Measurements from ENCODE around the gene MMP28.

Gene MMP28

DNA sequence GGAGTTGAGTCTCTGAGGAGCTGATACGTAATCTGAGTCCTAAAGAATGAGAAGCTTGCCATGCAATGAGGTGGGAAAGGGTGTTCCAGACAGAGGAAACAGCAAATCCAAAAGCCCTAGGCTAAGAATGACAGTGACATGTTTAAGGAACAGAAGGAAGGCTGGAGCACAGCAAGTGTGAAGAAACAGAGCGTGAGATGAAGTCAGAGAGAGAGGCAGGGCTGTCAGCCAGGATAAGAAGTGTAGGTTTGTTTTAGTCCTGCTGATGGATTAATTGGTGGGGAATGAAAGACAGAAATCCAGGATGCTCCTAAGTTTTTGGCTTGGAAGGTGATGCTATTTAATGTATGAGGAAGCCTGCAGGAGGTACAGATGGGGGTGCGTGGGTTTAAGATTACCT lies 14.5 kb downstream of the MMP28 start:
- in situ Hi-C loops (cut with MboI; ENCODE audit: low sequenced_read_pairs, unreplicated experiment), result no loop called here
- DNase-seq (ENCODE audit: low spot score), result no peak
- TF ChIP-seq, protein P1, sequence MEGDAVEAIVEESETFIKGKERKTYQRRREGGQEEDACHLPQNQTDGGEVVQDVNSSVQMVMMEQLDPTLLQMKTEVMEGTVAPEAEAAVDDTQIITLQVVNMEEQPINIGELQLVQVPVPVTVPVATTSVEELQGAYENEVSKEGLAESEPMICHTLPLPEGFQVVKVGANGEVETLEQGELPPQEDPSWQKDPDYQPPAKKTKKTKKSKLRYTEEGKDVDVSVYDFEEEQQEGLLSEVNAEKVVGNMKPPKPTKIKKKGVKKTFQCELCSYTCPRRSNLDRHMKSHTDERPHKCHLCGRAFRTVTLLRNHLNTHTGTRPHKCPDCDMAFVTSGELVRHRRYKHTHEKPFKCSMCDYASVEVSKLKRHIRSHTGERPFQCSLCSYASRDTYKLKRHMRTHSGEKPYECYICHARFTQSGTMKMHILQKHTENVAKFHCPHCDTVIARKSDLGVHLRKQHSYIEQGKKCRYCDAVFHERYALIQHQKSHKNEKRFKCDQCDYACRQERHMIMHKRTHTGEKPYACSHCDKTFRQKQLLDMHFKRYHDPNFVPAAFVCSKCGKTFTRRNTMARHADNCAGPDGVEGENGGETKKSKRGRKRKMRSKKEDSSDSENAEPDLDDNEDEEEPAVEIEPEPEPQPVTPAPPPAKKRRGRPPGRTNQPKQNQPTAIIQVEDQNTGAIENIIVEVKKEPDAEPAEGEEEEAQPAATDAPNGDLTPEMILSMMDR (IDR thresholded peaks at IDR 0.05; ENCODE audit: borderline replicate concordance, control extremely low read depth, extremely low read depth, insufficient read depth, missing control alignments), result no peak

DNA sequence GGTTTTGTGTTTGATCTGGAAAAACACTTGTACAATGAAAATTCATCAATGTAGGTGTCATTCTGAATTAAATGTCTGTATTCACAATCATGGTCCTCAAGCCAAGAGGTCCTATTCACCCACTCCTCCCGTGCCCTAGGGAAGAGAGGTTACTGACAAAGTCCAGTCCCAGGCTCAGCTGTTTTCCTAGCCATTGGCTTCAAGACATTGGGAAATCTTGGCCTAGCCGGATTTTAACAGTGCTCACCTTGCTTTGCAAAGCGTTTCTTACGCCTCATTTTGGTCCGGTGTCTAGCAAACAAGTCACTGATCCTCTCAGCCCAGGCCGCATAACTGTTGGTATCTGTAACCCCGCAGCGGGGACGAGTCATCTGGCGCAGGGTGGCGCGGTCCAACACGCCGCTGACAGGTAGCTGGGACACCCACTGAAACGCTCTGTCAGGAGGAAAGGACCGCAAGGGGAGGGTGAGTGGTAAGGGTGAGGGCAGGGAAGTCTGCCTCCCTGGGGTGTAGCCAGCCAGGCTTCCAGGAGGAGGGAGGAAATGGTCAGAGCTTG lies 16.7 kb downstream of the MMP28 start:
- DNase-seq (ENCODE audit: low spot score), result no peak
- TF ChIP-seq, protein P1 (IDR thresholded peaks at IDR 0.05; ENCODE audit: borderline replicate concordance, control extremely low read depth, extremely low read depth, insufficient read depth, missing control alignments), result no peak
- in situ Hi-C loops (cut with MboI; ENCODE audit: low sequenced_read_pairs, unreplicated experiment), result no loop called here

DNA sequence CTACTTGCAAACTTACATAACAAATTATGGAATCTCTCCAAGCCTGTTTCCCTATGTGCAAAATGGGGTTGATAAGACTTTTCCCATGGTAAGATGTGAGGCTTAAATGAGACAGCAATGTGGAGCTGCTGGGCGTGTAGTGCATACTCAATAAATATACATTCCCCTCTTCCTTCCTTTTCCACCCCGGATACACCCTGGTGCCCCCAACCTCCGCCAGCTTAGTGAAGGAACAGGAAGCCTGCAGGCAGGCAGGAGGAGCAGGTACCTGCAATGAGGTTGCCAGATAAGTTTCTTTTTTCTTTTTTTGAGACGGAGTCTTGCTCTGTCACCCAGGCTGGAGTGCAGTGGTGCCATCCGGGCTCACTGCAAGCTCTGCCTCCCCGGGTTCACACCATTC lies 19.9 kb downstream of the MMP28 start:
- TF ChIP-seq, protein P1 (IDR thresholded peaks at IDR 0.05; ENCODE audit: borderline replicate concordance, control extremely low read depth, extremely low read depth, insufficient read depth, missing control alignments), result no peak
- in situ Hi-C loops (cut with MboI; ENCODE audit: low sequenced_read_pairs, unreplicated experiment), result no loop called here
- DNase-seq (ENCODE audit: low spot score), result no peak

DNA sequence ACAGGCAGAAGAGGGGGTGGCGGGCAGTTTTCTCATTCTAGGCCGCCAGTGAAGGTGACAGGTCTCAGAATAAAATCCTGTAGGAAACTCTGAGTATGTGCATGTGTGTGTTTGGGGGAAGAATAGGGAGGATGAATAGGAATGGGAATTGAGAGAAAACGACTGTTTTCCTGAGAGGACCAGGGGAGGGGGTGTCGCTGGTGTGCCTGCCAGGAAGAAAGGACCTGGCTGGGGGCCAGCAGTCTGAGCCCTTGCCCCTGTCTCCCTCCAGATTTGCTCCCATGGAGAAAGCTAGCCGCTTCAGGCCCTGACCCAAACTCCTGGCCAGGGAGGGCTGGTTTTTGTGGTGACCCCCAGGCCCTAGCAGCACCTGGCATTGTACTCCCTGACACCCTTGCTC lies 20.4 kb downstream of the MMP28 start:
- TF ChIP-seq, protein P1 (IDR thresholded peaks at IDR 0.05; ENCODE audit: borderline replicate concordance, control extremely low read depth, extremely low read depth, insufficient read depth, missing control alignments), result no peak
- DNase-seq (ENCODE audit: low spot score), result no peak
- in situ Hi-C loops (cut with MboI; ENCODE audit: low sequenced_read_pairs, unreplicated experiment), result no loop called here

DNA sequence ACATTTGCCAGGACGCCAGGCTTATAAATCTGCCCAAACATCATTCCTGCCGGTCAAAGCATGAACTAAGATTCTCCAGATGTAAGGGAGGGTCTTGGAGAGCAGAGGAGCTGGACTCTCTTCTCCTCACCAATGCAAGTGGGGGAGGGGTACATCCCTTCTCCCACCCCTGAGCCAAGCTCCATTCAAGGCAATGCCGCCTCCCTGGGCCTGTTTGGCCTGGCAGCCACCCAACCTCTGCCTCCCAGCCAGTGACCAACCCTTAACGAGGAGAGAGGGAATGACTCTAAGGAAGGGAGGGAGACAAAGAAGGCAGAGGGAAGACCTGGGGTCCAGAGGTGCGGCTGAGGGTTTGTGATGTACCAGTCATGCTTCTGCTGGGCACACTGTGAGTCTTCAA lies 20.9 kb downstream of the MMP28 start:
- TF ChIP-seq, protein P1 (IDR thresholded peaks at IDR 0.05; ENCODE audit: borderline replicate concordance, control extremely low read depth, extremely low read depth, insufficient read depth, missing control alignments), result no peak
- in situ Hi-C loops (cut with MboI; ENCODE audit: low sequenced_read_pairs, unreplicated experiment), result no loop called here
- no peak for DNase-seq (ENCODE audit: low spot score)

DNA sequence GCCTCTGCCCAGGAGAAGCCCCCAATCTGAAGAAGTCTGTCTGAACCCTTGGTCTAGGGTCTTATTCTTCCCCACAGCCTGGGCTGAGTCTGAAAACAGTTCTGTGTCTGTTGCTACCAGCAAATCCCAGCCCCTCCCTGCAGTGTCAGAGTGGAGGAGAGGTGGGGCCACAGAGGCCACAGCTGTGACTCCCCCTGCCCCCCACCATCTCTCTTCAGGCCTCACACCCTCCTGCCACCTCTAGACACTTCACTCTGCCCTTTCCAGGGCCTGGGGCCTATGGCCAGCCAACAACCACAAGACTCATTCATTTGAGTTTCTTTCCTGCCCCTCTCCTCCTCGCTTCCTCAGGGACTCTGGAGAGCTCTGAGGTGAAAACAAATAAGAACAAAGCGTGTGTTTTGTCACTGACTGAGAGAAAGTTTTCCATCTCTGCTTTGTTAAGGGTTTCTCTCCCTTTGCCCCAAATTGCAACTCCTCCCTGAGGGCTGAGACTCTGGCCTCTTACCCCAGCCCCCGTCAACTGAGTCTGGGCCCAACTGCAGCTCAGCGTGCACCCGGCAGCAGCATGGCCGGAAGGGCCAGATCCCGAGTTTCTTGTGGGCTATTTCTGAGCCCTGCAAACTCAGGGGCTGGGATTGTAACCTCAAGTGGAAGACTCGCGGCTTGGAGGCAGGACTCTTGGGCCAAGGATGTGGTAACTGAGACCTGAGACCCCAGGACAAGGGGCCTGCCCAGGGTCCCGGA lies 21.6 kb downstream of the MMP28 start:
- no peak for DNase-seq (ENCODE audit: low spot score)
- TF ChIP-seq, protein P1 (IDR thresholded peaks at IDR 0.05; ENCODE audit: borderline replicate concordance, control extremely low read depth, extremely low read depth, insufficient read depth, missing control alignments), result no peak

More for the DNA sequence above, 21.6 kb downstream of the MMP28 start:
- in situ Hi-C loops (cut with MboI; ENCODE audit: low sequenced_read_pairs, unreplicated experiment), result no loop called here

Measured in GM13976 (cell line).